Measurements from ENCODE around the gene SLC27A5. TPM values are rescaled to one million over a fixed set of nuclear protein-coding genes. Genes with fewer than 3 reads are reported as not detected.

SLC27A5 gene
- total and polyA plus RNA-seq, 7 donors: 2.3 to 22.9 (median 7.8) TPM

GRCh38 chr19:58558623-58559274 lies 47.0 kb upstream of the SLC27A5 start:
- 0 to 1% methylated on average over 76 of the region's 76 CpGs for WGBS, 2 donors
- H3K9me3 ChIP-seq: no peaks in the 10 kb centered on the region
- TF ChIP-seq POLR2AphosphoS5 (IDR thresholded peaks at IDR 0.05) (peak; percentile 56 to 85 (median 72)), CTCF (IDR thresholded peaks at IDR 0.05) (no peak), EP300 (IDR thresholded peaks at IDR 0.05) (peak in 1 of 4 donors; percentile 20), POLR2A (IDR thresholded peaks at IDR 0.05) (peak in 1 of 2 donors; percentile 65)
- peak overlapping the region; percentile 61 to 84 (median 82) for H3K4me3 ChIP-seq
- H3K4me1 ChIP-seq: peaks cover 0 to 72% (median 67%) of the 10 kb centered on the region in 4 donors
- peak overlapping the region; percentile 99 to 100 (median 100) for H3K27ac ChIP-seq
- H3K36me3 ChIP-seq: peaks cover 10 to 17% (median 13%) of the 10 kb centered on the region in 4 donors
- no peaks in the 10 kb centered on the region for H3K27me3 ChIP-seq
- DNase-seq: peak; percentile 100
- intact Hi-C loops (cut with DNase I): loop anchor here (2.0 kb wide), 1 partner anchor 14 kb away; the partner anchor contains the start of gene MZF1

GRCh38 chr19:58558066-58558622 lies 46.4 kb upstream of the SLC27A5 start, which contains the start of gene UBE2M:
Gene UBE2M, minus strand, starts transcription at chr19:58558611. Its CDS starts 230 bp downstream, at chr19:58558381.
- no peak for TF ChIP-seq CTCF (IDR thresholded peaks at IDR 0.05)
- TF ChIP-seq EP300 (IDR thresholded peaks at IDR 0.05): no peak
- no peak for TF ChIP-seq POLR2A (IDR thresholded peaks at IDR 0.05)
- no peak for TF ChIP-seq POLR2AphosphoS5 (IDR thresholded peaks at IDR 0.05)
- Histone ChIP-seq H3K9me3 (no peaks in the 10 kb centered on the region), H3K27me3 (no peaks in the 10 kb centered on the region), H3K4me3 (peak within 1 kb of the TSS; percentile 81 to 86 (median 84)), H3K4me1 (peaks cover 0 to 72% (median 67%) of the 10 kb centered on the region in 4 donors), H3K27ac (peak within 1 kb of the TSS; percentile 99 to 100 (median 100)), H3K36me3 (peaks cover 10 to 18% (median 13%) of the 10 kb centered on the region in 4 donors)
- intact Hi-C loops (cut with DNase I): loop anchor here (2.0 kb wide), 1 partner anchor 15 kb away; the partner anchor contains the start of gene MZF1
- WGBS, 2 donors: 0 to 1% methylated on average over 62 of the region's 62 CpGs
- peak; percentile 82 for DNase-seq

GRCh38 chr19:58557221-58558065 lies 45.7 kb upstream of the SLC27A5 start:
- H3K9me3 ChIP-seq: no peaks in the 10 kb centered on the region
- peak overlapping the region; percentile 81 to 86 (median 84) for H3K4me3 ChIP-seq
- H3K4me1 ChIP-seq: peaks cover 0 to 69% (median 60%) of the 10 kb centered on the region in 4 donors
- WGBS, 2 donors: 25 to 32% methylated on average over 12 of the region's 12 CpGs
- no peak for TF ChIP-seq POLR2A (IDR thresholded peaks at IDR 0.05)
- no peak for TF ChIP-seq EP300 (IDR thresholded peaks at IDR 0.05)
- no peak for TF ChIP-seq CTCF (IDR thresholded peaks at IDR 0.05)
- no peak for TF ChIP-seq POLR2AphosphoS5 (IDR thresholded peaks at IDR 0.05)
- peak overlapping the region; percentile 99 to 100 (median 100) for H3K27ac ChIP-seq
- peaks cover 10 to 25% (median 16%) of the 10 kb centered on the region in 4 donors for H3K36me3 ChIP-seq
- intact Hi-C loops (cut with DNase I): loop anchor here (2.0 kb wide), 1 partner anchor 15 kb away; the partner anchor contains the start of gene MZF1
- H3K27me3 ChIP-seq: no peaks in the 10 kb centered on the region
- peak; percentile 65 for DNase-seq

GRCh38 chr19:58556622-58557220 lies 44.9 kb upstream of the SLC27A5 start:
- Histone ChIP-seq H3K4me1 (peaks cover 0 to 62% (median 53%) of the 10 kb centered on the region in 4 donors), H3K9me3 (no peaks in the 10 kb centered on the region), H3K27ac (peak overlapping the region; percentile 99 to 100 (median 100)), H3K4me3 (peak overlapping the region in 3 of 4 donors; percentile 81 to 84 (median 83)), H3K36me3 (peaks cover 17 to 32% (median 21%) of the 10 kb centered on the region in 4 donors), H3K27me3 (no peaks in the 10 kb centered on the region)
- TF ChIP-seq EP300 (IDR thresholded peaks at IDR 0.05) (no peak), POLR2A (IDR thresholded peaks at IDR 0.05) (no peak)
- intact Hi-C loops (cut with DNase I): no loop called here
- peak; percentile 63 for DNase-seq
- 54 to 63% methylated on average over 10 of the region's 10 CpGs for WGBS, 2 donors

Data from sigmoid colon (tissue), 7 donors.